Omental fat pad (tissue), 4 donors: Measurements from ENCODE around the gene NFKB1. TPM values are rescaled to one million over a fixed set of nuclear protein-coding genes. Genes with fewer than 3 reads are reported as not detected.

Experiments used
- ATAC-seq: fragments of 150-250 bp; one replicate; pipeline ENCODE4 v1.9.1; 2016; ENCODE audit warnings: mild to moderate bottlenecking, moderate library complexity; ENCODE audit not compliant: low FRiP score
- DNase-seq: peaks from one replicate; pipeline ENCODE4 v3.0.0-alpha.2; 2019; ENCODE audit warnings: low spot score
- total RNA-seq, 4 donors: library from RNA; depleted of rRNA; stranded (reverse); fragments of >200 nt; gene quantifications; one replicate each; pipeline ENCODE4 v1.1.0, GENCODE V29; 2016
- TF ChIP-seq, protein P1 (sequence below), 3 donors: fragments of 450-650 bp; IDR thresholded peaks; one replicate each; pipeline ENCODE4 v1.5.1; 2016 to 2017; ENCODE audit warnings: antibody characterized with exemption in 3 of 3, mild to moderate bottlenecking in 3 of 3, moderate library complexity in 2 of 3

The NFKB1 gene
- total RNA-seq, 4 donors from 2014 or later = 26.4 to 151 (median 46.6) TPM

DNA sequence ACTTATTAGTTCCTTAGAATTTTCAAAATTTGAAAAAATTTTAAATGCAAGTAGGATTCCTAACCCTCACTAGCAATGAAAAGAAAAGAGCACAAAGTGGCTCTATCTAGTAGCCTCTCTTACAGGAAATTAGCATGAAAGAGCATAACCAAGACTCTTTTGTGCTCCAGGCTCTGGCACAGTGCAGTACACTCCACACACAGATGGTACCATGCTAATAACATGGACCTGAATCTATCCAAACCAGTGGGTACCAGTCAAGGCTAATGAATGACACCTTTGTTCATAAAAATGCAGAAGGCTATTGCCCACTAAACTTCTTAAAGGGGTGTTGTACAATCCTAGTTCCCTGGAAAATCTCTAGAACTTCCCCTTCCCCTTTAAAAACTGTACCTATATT is 140.6 kb downstream of the NFKB1 start:
- TF ChIP-seq, protein P1, sequence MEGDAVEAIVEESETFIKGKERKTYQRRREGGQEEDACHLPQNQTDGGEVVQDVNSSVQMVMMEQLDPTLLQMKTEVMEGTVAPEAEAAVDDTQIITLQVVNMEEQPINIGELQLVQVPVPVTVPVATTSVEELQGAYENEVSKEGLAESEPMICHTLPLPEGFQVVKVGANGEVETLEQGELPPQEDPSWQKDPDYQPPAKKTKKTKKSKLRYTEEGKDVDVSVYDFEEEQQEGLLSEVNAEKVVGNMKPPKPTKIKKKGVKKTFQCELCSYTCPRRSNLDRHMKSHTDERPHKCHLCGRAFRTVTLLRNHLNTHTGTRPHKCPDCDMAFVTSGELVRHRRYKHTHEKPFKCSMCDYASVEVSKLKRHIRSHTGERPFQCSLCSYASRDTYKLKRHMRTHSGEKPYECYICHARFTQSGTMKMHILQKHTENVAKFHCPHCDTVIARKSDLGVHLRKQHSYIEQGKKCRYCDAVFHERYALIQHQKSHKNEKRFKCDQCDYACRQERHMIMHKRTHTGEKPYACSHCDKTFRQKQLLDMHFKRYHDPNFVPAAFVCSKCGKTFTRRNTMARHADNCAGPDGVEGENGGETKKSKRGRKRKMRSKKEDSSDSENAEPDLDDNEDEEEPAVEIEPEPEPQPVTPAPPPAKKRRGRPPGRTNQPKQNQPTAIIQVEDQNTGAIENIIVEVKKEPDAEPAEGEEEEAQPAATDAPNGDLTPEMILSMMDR (IDR thresholded peaks at IDR 0.05) = no peak
- ATAC-seq = no peak
- no peak for DNase-seq

DNA sequence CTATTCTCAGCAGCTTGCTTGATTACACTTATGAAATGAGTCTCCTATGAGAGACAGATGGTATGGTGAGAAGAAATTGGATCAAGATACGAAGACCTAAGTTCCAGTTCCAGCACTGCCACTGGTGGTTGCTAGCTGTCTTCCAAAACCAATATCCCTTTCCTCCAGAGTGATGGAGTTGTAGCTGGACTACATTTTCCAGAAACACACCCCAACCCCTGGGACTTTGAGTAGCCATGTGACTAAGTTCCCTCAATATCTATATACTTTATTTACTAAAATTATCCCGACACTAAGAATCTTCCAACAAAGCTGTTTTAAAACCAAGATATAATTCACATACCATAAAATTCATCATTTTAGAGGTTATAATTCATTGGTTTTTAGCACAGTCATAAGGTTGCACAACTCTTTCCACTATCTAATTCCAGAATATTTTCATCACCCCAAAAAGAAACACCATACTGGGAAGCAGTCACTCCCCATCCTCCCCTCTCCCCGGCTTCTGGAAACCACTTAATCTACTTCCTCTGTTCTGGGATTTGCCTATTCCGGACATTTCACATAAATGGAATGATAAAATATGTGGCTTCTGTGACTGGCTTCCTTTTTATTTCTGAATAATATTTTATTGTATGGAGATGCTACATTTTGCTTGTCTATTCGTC is 141.6 kb downstream of the NFKB1 start:
- ATAC-seq (peak; percentile 70), DNase-seq (no peak)
- TF ChIP-seq, protein P1 (IDR thresholded peaks at IDR 0.05) = no peak

DNA sequence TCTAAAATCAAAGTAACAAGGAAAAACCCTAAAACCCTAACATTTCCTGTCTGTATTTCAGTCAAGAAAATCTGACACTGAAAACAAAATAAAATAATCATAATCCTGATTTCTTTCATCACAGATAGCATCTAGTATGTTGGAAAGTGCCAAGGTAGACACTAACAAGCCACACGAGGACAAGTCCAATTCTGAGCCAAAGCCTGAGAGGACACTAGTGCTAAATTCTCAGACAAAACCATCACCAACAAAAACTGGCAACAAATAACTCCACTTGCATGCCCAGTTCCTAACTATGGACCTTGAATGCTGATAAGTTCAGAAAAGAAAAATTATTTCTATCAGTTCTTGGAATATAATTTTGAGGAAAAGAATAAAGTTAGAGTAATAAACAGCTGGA is 146.0 kb downstream of the NFKB1 start:
- ATAC-seq (no peak), DNase-seq (no peak)
- TF ChIP-seq, protein P1 (IDR thresholded peaks at IDR 0.05) = no peak

DNA sequence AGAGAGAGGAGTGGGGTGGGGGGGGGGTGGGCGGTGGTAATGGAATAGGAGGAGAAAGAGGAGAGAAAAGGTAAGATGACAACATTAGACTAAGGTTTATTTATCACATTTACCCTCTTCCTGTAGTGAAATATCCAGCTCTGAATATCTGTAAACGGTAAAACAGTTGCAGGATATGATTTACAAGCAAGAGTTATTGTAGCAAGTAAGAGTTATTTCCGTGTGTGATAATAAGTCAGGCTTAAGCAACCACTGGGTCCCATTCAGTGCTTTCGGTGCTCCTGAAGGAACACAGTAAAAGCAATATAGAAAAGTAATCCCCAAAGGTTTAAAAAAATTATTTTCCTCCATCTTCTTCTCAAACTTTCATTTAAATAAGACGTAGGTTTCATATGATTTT is 156.0 kb downstream of the NFKB1 start:
- ATAC-seq = no peak
- TF ChIP-seq, protein P1 (IDR thresholded peaks at IDR 0.05) = no peak
- no peak for DNase-seq

DNA sequence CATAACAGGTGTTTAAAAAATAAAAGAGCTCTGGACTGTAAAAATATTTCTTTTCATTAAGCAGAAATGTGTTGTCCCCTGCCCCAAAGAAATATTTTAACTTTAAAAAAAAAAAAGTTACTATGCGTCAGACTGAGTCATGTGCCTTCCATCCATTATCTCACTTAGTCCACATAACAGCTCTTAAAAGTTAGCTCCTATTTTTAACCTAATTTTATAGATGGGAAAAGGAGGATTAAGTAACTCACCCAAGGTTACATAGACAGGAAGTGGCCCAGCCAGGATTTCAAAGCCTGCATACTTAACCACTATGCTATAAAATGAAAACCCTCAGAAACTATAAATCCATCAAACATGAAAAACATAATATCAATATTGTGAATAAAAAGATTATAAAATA is 161.9 kb downstream of the NFKB1 start:
- ATAC-seq = no peak
- TF ChIP-seq, protein P1 (IDR thresholded peaks at IDR 0.05) = no peak
- no peak for DNase-seq

DNA sequence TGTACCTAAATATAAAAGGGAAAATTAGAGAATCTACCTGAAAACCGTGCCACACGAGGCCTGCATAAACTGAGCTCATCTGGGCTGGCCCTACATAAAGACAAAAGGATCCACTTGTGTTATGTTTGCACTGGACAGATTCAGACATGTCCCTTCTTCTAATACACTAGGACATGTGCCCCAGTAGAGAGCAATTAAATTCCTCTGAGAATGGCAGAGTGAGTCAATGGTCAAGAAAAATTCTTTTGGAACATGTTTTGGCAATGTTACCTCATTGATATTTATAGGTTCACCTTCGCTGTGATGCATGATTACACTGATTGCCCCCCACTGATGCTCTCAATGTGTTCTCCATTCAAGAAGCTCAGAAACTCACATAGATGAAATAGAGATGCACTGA is 164.4 kb downstream of the NFKB1 start:
- TF ChIP-seq, protein P1 (IDR thresholded peaks at IDR 0.05) = no peak
- no peak for ATAC-seq

More for the DNA sequence above, 164.4 kb downstream of the NFKB1 start:
- no peak for DNase-seq

Other genes with a start within 250 kb of the NFKB1 start
- 100 to 1,000 TPM in 3 of 4 donors, 1 to 10 TPM in 1; 9.3 to 238 (median 147) TPM for gene SLC39A8, start 155.9 kb upstream of the NFKB1 start, total RNA-seq